NCI-H526 treated with DMSO at 0.1 percent for 48 hours (cell line): Measurements from ENCODE around the gene KCNH1.
"Not testable (repeated sequence)": the region's sequence is repeated elsewhere in the genome, so short reads cannot be mapped to it uniquely, and the experiment has no call there.

Experiments used
- DNase-seq: peaks from one replicate; lab custom pipeline; 2025; lab: John Stamatoyannopoulos, UW

Gene KCNH1

GRCh38 chr1:211095381-211095780 is 38.6 kb downstream of the KCNH1 start:
- DNase-seq = no peak

- DNase-seq = no peak
Measured at GRCh38 chr1:211092955-211093354, 41.0 kb downstream of the KCNH1 start.

GRCh38 chr1:211091867-211092266 is 42.1 kb downstream of the KCNH1 start:
- DNase-seq = no peak

- no peak for DNase-seq
Measured at GRCh38 chr1:211089536-211089935, 44.4 kb downstream of the KCNH1 start.

GRCh38 chr1:211088156-211088555 is 45.8 kb downstream of the KCNH1 start:
- DNase-seq = no peak

GRCh38 chr1:211082824-211083223 is 51.1 kb downstream of the KCNH1 start:
- DNase-seq = no peak

GRCh38 chr1:211081447-211081846 is 52.5 kb downstream of the KCNH1 start:
- DNase-seq = not testable (repeated sequence)

GRCh38 chr1:211068976-211069375 is 65.0 kb downstream of the KCNH1 start:
- no peak for DNase-seq

GRCh38 chr1:211066781-211067384 is 67.1 kb downstream of the KCNH1 start:
- no peak for DNase-seq

GRCh38 chr1:211041838-211042237 is 92.1 kb downstream of the KCNH1 start:
- DNase-seq = not testable (repeated sequence)

GRCh38 chr1:211037095-211037494 is 96.9 kb downstream of the KCNH1 start:
- no peak for DNase-seq

GRCh38 chr1:211036381-211037060 is 97.4 kb downstream of the KCNH1 start:
- DNase-seq = no peak

GRCh38 chr1:211035821-211036380 is 98.0 kb downstream of the KCNH1 start:
- no peak for DNase-seq

- no peak for DNase-seq
Measured at GRCh38 chr1:211033921-211034525, 99.9 kb downstream of the KCNH1 start.

- no peak for DNase-seq
Measured at GRCh38 chr1:211024901-211025300, 109.0 kb downstream of the KCNH1 start.

GRCh38 chr1:211019266-211019665 is 114.7 kb downstream of the KCNH1 start:
- no peak for DNase-seq

- no peak for DNase-seq
Measured at GRCh38 chr1:211018690-211019089, 115.3 kb downstream of the KCNH1 start.

GRCh38 chr1:211017075-211017718 is 116.8 kb downstream of the KCNH1 start:
- DNase-seq = no peak

GRCh38 chr1:211014275-211014674 is 119.7 kb downstream of the KCNH1 start:
- no peak for DNase-seq

- DNase-seq = no peak
Measured at GRCh38 chr1:211013346-211014240, 120.4 kb downstream of the KCNH1 start.

- DNase-seq = not testable (repeated sequence)
Measured at GRCh38 chr1:211011128-211011527, 122.8 kb downstream of the KCNH1 start.

- DNase-seq = no peak
Measured at GRCh38 chr1:211009944-211010343, 124.0 kb downstream of the KCNH1 start.
